ENCODE measurements around the gene ASIC3. TPM values are rescaled to one million over a fixed set of nuclear protein-coding genes. Genes with fewer than 3 reads are reported as not detected.

Gene ASIC3
- total and polyA plus RNA-seq, 2 experiments from 2014 or later = 0.26 to 1.1 TPM

DNA sequence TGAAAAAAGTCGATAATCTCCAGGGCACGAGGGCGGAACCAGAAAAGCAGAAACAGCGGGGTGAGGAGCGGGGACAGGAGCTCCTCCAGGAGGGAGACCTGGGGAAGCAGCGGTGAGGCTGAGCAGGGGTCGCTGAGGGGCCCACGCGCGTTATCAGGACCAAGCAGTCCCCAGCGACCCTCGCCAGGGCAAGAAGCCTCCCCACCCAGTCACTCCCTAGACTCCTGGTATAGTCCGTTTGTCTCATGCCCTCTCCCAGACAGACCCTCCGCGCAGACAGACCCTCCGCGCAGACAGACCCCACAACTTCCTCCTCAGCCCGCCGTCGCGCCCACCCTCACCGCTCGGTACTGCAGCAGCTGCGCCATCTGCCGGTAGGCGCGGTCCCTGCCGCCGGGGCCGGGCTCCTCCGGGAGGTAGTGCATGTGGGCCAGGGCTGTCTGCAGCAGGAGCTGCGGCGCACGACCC is 30.3 kb upstream of the ASIC3 start:
- no peaks in the 10 kb centered on the region for H3F3A ChIP-seq (ENCODE audit: insufficient read depth)
- no peak overlapping the region for H3K27ac ChIP-seq
- peak overlapping the region; percentile 54 for H3K4me2 ChIP-seq (ENCODE audit: unreplicated experiment)
- in situ Hi-C loops (cut with MboI) = no loop called here
- H4K20me1 ChIP-seq (ENCODE audit: insufficient read depth) = no peaks in the 10 kb centered on the region
- DNase-seq = peak; percentile 73
- H3K9me2 ChIP-seq (ENCODE audit: insufficient read depth) = no peaks in the 10 kb centered on the region
- H3K4me1 ChIP-seq (ENCODE audit: insufficient read depth) = no peaks in the 10 kb centered on the region
- H3K79me2 ChIP-seq (ENCODE audit: insufficient read depth) = no peaks in the 10 kb centered on the region
- peak overlapping the region; percentile 56 for H2AFZ ChIP-seq
- peaks cover 19% of the 10 kb centered on the region for H3K27me3 ChIP-seq (replicated peaks; ENCODE audit: insufficient read depth)
- 2 to 5% methylated on average over 34 of the region's 34 CpGs for WGBS, 2 experiments (ENCODE audit: low coverage in 1 of 2, low lambda C conversion rate in 2 of 2, missing lambda C conversion rate in 2 of 2)
- H3K9me3 ChIP-seq (ENCODE audit: low read depth) = no peaks in the 10 kb centered on the region
- no peak overlapping the region for H3K9ac ChIP-seq
- TF ChIP-seq EZH2phosphoT487 (IDR thresholded peaks at IDR 0.05; ENCODE audit: insufficient read depth, low read depth) (no peak), EZH2 (IDR thresholded peaks at IDR 0.05; ENCODE audit: insufficient read depth, poor library complexity, severe bottlenecking) (no peak)
- H3K36me3 ChIP-seq (ENCODE audit: low read depth) = no peaks in the 10 kb centered on the region
- H3K4me3 ChIP-seq = peak overlapping the region; percentile 38

DNA sequence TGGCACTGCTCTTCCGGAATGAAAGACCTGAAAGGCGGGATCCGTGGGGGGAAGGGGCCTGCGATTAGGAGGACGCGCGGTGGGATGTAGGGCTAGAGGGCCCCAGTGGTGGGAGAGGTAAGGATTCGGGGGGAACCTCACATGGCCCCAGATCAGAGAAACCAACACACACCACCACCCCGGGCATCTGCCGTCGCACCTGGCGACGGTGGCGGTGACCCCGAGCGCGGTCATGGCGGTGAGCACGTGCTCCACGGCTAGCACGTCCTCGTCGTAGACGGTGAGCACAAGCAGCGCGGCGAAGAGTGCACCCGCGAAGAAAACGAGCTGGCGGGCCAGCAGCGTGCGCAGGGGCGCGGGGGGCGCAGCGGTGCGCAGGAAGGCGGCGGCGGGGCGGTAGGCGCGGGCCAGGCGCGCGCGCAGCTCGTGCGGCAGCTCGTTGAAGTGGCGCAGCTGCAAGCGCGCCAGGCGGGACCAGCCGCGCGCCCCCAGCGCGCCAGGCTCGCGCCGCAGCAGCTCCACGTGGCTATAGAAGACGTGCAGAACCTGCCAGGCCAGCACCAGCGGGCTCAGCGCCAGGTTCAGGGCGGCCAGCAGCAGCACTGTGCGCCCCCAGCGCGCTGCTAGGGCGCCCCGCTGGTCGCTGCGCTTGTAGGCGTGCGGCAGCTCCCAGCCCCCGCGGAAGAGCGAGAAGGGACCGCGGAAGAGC is 29.8 kb upstream of the ASIC3 start:
- peak; percentile 52 for DNase-seq
- peak overlapping the region; percentile 54 for H3K4me2 ChIP-seq (ENCODE audit: unreplicated experiment)
- H2AFZ ChIP-seq = peak overlapping the region; percentile 56
- no peaks in the 10 kb centered on the region for H3K79me2 ChIP-seq (ENCODE audit: insufficient read depth)
- whole genome bisulfite sequencing, 2 experiments (ENCODE audit: low coverage in 1 of 2, low lambda C conversion rate in 2 of 2, missing lambda C conversion rate in 2 of 2) = 5% methylated on average over 52 to 77 of the region's 82 CpGs
- H4K20me1 ChIP-seq (ENCODE audit: insufficient read depth) = no peaks in the 10 kb centered on the region
- no peak overlapping the region for H3K27ac ChIP-seq
- in situ Hi-C loops (cut with MboI) = no loop called here
- H3F3A ChIP-seq (ENCODE audit: insufficient read depth) = no peaks in the 10 kb centered on the region
- no peaks in the 10 kb centered on the region for H3K9me3 ChIP-seq (ENCODE audit: low read depth)
- no peaks in the 10 kb centered on the region for H3K4me1 ChIP-seq (ENCODE audit: insufficient read depth)
- H3K36me3 ChIP-seq (ENCODE audit: low read depth) = no peaks in the 10 kb centered on the region
- no peak overlapping the region for H3K9ac ChIP-seq
- peaks cover 19% of the 10 kb centered on the region for H3K27me3 ChIP-seq (replicated peaks; ENCODE audit: insufficient read depth)
- peak overlapping the region; percentile 38 for H3K4me3 ChIP-seq
- no peaks in the 10 kb centered on the region for H3K9me2 ChIP-seq (ENCODE audit: insufficient read depth)
- TF ChIP-seq EZH2phosphoT487 (IDR thresholded peaks at IDR 0.05; ENCODE audit: insufficient read depth, low read depth) = no peak
- TF ChIP-seq EZH2 (IDR thresholded peaks at IDR 0.05; ENCODE audit: insufficient read depth, poor library complexity, severe bottlenecking) = no peak

DNA sequence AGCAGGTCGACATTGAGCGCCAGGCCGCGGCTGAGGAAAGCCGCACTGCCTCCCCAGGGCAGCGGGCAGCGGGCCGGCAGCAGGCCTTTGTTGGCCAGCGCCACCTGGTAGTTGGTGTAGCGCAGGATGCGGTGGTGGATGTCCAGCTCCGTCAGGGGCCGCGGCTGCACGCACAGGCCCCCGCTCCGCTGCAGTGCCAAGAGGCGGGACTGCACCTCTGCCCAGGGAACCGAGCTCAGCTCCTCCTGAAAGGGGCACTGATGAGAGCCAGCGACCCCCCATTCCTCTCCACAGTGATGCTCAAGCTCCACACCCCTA is 29.2 kb upstream of the ASIC3 start:
- Histone ChIP-seq H3K27me3 (replicated peaks; ENCODE audit: insufficient read depth) (peaks cover 19% of the 10 kb centered on the region), H2AFZ (0 out of 2 replicates have a peak overlapping the region, but pooled peaks have one; percentile 28), H3K9me3 (ENCODE audit: low read depth) (no peaks in the 10 kb centered on the region), H4K20me1 (ENCODE audit: insufficient read depth) (no peaks in the 10 kb centered on the region), H3K36me3 (ENCODE audit: low read depth) (no peaks in the 10 kb centered on the region), H3K79me2 (ENCODE audit: insufficient read depth) (no peaks in the 10 kb centered on the region), H3K4me1 (ENCODE audit: insufficient read depth) (no peaks in the 10 kb centered on the region), H3K9me2 (ENCODE audit: insufficient read depth) (no peaks in the 10 kb centered on the region), H3K4me3 (no peak overlapping the region), H3F3A (ENCODE audit: insufficient read depth) (no peaks in the 10 kb centered on the region), H3K27ac (no peak overlapping the region), H3K4me2 (ENCODE audit: unreplicated experiment) (no peak overlapping the region), H3K9ac (no peak overlapping the region)
- no peak for DNase-seq
- 21 to 26% methylated on average over 17 to 19 of the region's 20 CpGs for WGBS, 2 experiments (ENCODE audit: low coverage in 1 of 2, low lambda C conversion rate in 2 of 2, missing lambda C conversion rate in 2 of 2)
- in situ Hi-C loops (cut with MboI) = no loop called here
- TF ChIP-seq EZH2 (IDR thresholded peaks at IDR 0.05; ENCODE audit: insufficient read depth, poor library complexity, severe bottlenecking) = no peak
- TF ChIP-seq EZH2phosphoT487 (IDR thresholded peaks at IDR 0.05; ENCODE audit: insufficient read depth, low read depth) = no peak

DNA sequence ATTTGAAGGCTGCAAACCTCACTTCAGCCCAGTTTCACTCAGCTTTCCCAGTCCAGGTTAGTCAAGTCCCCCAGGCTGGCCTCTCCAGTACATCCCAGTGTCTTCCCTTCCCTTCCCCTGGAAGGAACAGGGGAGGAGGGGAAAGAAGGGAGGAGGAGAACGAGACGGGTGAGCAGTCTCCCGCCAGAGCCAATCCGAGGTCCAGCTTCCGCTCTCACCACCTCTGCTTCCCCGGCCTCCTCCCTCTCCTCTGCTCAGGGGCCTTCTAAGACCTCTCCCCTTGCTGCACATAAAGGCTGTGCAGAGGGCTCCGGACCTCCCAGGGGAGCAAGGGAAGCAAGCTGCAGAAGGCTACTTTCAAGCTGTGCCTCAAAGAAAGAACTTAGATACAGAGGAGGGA is 28.1 kb upstream of the ASIC3 start:
- Histone ChIP-seq H2AFZ (no peak overlapping the region), H3K36me3 (ENCODE audit: low read depth) (no peaks in the 10 kb centered on the region), H3K27ac (no peak overlapping the region), H3K27me3 (replicated peaks; ENCODE audit: insufficient read depth) (peaks cover 19% of the 10 kb centered on the region), H3K4me1 (ENCODE audit: insufficient read depth) (no peaks in the 10 kb centered on the region), H3K79me2 (ENCODE audit: insufficient read depth) (no peaks in the 10 kb centered on the region), H4K20me1 (ENCODE audit: insufficient read depth) (no peaks in the 10 kb centered on the region), H3K9ac (no peak overlapping the region), H3K9me2 (ENCODE audit: insufficient read depth) (no peaks in the 10 kb centered on the region), H3K9me3 (ENCODE audit: low read depth) (no peaks in the 10 kb centered on the region), H3F3A (ENCODE audit: insufficient read depth) (no peaks in the 10 kb centered on the region), H3K4me2 (ENCODE audit: unreplicated experiment) (no peak overlapping the region), H3K4me3 (no peak overlapping the region)
- in situ Hi-C loops (cut with MboI) = no loop called here
- no peak for TF ChIP-seq EZH2phosphoT487 (IDR thresholded peaks at IDR 0.05; ENCODE audit: insufficient read depth, low read depth)
- TF ChIP-seq EZH2 (IDR thresholded peaks at IDR 0.05; ENCODE audit: insufficient read depth, poor library complexity, severe bottlenecking) = no peak
- DNase-seq = no peak
- WGBS, 2 experiments (ENCODE audit: low coverage in 1 of 2, low lambda C conversion rate in 2 of 2, missing lambda C conversion rate in 2 of 2) = 32 to 42% methylated on average over 4 to 7 of the region's 7 CpGs

Data from GM23248 (cell line).